Upper lobe of left lung (tissue), 6 donors: Measurements from ENCODE around the gene SDE2. TPM values are rescaled to one million over a fixed set of nuclear protein-coding genes. Genes with fewer than 3 reads are reported as not detected.

Experiments
- ATAC-seq, 2 donors: fragments of 200-7000 bp; cut with Tn5 transposase; one replicate each; pipeline ENCODE4 v1.9.1; 2022; ENCODE audit warnings: mild to moderate bottlenecking in 2 of 2, moderate library complexity in 2 of 2; ENCODE audit not compliant: low FRiP score in 2 of 2
- DNase-seq, 2 donors: peaks; one replicate each; pipeline ENCODE4 v3.0.0-alpha.2; 2019 to 2020
- H3K27ac ChIP-seq, 4 donors: fragments of 200-600 bp; sonication (generic); one replicate each; pipeline ENCODE4 v1.5.1; 2016 to 2019
- H3K27me3 ChIP-seq, 4 donors: fragments of 200-600 bp; sonication (generic); one replicate each; pipeline ENCODE4 v1.5.1; 2017 to 2019
- H3K36me3 ChIP-seq, 4 donors: fragments of 200-600 bp; sonication (generic); one replicate each; pipeline ENCODE4 v1.5.1; 2016 to 2019
- H3K4me1 ChIP-seq, 4 donors: fragments of 200-600 bp; sonication (generic); one replicate each; pipeline ENCODE4 v1.5.1; 2018 to 2019
- H3K4me3 ChIP-seq, 4 donors: fragments of 200-600 bp; sonication (generic); one replicate each; pipeline ENCODE4 v1.5.1; 2017 to 2019; ENCODE audit warnings: mild to moderate bottlenecking in 2 of 4, moderate library complexity in 1 of 4
- H3K9me3 ChIP-seq, 4 donors: fragments of 200-600 bp; sonication (generic); one replicate each; pipeline ENCODE4 v1.5.1; 2018 to 2019
- EP300 ChIP-seq, 4 donors: sonication (generic); formaldehyde crosslinking; IDR thresholded peaks; one replicate each; pipeline ENCODE4 v1.5.1; 2017; ENCODE audit warnings: antibody characterized with exemption in 4 of 4, control low read depth in 2 of 4
- POLR2A ChIP-seq, 4 donors: fragments of 450-650 bp; IDR thresholded peaks; one replicate each; pipeline ENCODE4 v1.5.1; 2016 to 2017; ENCODE audit warnings: antibody characterized with exemption in 4 of 4, mild to moderate bottlenecking in 2 of 4
- POLR2AphosphoS5 ChIP-seq, 2 donors: sonication (generic); formaldehyde crosslinking; IDR thresholded peaks; one replicate each; pipeline ENCODE4 v1.5.1; 2017; ENCODE audit warnings: antibody characterized with exemption in 2 of 2
- WGBS, 2 donors: methylation state at CpG; one replicate each; pipeline ENCODE4 v1.1.5; 2017 to 2018; 5-methylcytosine and 5-hydroxymethylcytosine counted together
- total RNA-seq, 6 donors: library from RNA; depleted of rRNA in 4 of 6; stranded (reverse); fragments of >200 nt in 4 of 6; gene quantifications; one replicate each; pipeline versions ENCODE4 v1.1.0 to v1.2.1, GENCODE V29; 2016 to 2021
- TF ChIP-seq, protein P1 (sequence below), 6 experiments: fragments of 450-650 bp in 4 of 6; fragments of 200-600 bp in 2 of 6; sonication (generic) in 2 of 6; IDR thresholded peaks; one replicate each; pipeline ENCODE4 v1.5.1; 2016 to 2019; ENCODE audit warnings: antibody characterized with exemption in 6 of 6
- donor health status: DM: no; HTN: no; CAD: no; lungs with moderate emphysema.
- donor health status: DM: no; HTN: yes; CAD: no; lungs with severe emphysema.

SDE2 gene
- total RNA-seq, 6 donors from 2014 or later: 12.1 to 27.8 (median 18.3) TPM

DNA sequence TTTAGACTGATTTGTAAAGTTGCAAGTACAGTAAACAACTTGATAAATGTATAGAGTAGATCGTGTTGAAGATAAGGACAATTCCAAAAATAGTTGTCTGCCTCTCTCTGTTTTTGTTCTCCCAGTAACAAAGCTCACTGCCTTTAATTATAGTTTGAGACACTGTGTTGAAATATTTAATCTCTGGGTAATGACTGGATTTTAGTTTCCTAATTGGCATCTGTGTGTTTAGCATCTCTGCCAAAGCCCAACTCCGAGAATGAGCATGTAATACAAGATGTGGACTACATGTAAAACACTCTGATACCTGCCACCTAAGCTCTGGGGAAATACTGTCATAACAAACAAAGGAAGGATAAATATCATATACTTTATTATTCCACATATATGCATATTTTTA lies 27.7 kb upstream of the SDE2 start:
- TF ChIP-seq POLR2AphosphoS5 (IDR thresholded peaks at IDR 0.05) (no peak), POLR2A (IDR thresholded peaks at IDR 0.05) (no peak), EP300 (IDR thresholded peaks at IDR 0.05) (no peak)
- TF ChIP-seq, protein P1, sequence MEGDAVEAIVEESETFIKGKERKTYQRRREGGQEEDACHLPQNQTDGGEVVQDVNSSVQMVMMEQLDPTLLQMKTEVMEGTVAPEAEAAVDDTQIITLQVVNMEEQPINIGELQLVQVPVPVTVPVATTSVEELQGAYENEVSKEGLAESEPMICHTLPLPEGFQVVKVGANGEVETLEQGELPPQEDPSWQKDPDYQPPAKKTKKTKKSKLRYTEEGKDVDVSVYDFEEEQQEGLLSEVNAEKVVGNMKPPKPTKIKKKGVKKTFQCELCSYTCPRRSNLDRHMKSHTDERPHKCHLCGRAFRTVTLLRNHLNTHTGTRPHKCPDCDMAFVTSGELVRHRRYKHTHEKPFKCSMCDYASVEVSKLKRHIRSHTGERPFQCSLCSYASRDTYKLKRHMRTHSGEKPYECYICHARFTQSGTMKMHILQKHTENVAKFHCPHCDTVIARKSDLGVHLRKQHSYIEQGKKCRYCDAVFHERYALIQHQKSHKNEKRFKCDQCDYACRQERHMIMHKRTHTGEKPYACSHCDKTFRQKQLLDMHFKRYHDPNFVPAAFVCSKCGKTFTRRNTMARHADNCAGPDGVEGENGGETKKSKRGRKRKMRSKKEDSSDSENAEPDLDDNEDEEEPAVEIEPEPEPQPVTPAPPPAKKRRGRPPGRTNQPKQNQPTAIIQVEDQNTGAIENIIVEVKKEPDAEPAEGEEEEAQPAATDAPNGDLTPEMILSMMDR (IDR thresholded peaks at IDR 0.05): no peak
- H3K27ac ChIP-seq: no peak overlapping the region
- no peaks in the 10 kb centered on the region for H3K27me3 ChIP-seq
- H3K9me3 ChIP-seq: no peaks in the 10 kb centered on the region
- H3K36me3 ChIP-seq: no peaks in the 10 kb centered on the region
- no peak overlapping the region for H3K4me3 ChIP-seq
- ATAC-seq: no peak
- WGBS, 2 donors: 57 to 64% methylated on average over 2 of the region's 2 CpGs
- H3K4me1 ChIP-seq: peaks cover 0 to 7% (median 0%) of the 10 kb centered on the region in 4 donors
- DNase-seq: no peak

DNA sequence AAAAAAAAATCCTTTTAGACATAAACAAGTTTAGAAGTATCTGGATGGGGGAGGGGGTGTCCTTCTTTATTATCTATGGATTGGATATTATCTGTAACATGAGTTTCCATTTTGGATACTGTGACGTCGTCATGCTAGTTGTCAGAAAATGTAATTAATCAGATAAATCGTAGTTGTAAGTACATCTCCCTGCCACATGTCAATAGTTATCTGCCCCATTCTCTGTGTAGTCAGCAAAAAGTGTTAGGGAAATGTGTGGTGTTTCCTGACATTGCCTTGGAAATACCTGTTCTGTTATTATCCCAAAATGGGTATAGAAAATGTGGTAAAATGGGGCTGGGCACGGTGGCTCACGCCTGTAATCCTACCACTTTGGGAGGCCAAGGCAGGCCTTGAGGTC lies 24.6 kb upstream of the SDE2 start:
- ATAC-seq: no peak
- WGBS, 2 donors: 89 to 91% methylated on average over 5 of the region's 5 CpGs

DNA sequence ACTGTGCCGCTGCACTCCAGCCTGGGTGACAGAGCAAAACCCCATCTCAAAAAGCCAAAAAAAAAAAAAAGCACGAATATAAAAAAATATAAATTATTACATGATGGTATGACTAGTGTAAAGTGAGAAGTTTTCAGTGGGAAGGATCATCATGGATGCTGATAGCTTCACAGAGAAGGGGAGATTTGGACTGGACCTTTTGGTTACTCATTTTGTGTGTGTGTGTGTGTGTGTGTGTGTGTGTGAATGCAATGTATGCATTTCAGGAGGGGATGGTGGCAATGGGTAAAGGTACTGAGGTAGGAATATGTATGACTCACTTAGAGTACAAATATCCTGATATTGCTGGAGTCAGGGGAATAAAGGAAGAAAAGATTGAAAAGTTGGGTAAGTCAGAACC lies 22.7 kb upstream of the SDE2 start:
- Histone ChIP-seq H3K4me3 (no peak overlapping the region), H3K4me1 (no peaks in the 10 kb centered on the region), H3K27me3 (no peaks in the 10 kb centered on the region), H3K9me3 (no peaks in the 10 kb centered on the region), H3K36me3 (no peaks in the 10 kb centered on the region), H3K27ac (no peak overlapping the region)
- no peak for DNase-seq
- TF ChIP-seq POLR2AphosphoS5 (IDR thresholded peaks at IDR 0.05) (no peak), POLR2A (IDR thresholded peaks at IDR 0.05) (no peak), EP300 (IDR thresholded peaks at IDR 0.05) (no peak)
- TF ChIP-seq, protein P1 (IDR thresholded peaks at IDR 0.05): no peak
- no peak for ATAC-seq
- WGBS, 2 donors: 17 to 66% methylated on average over 2 of the region's 2 CpGs

More for the DNA sequence above, 24.6 kb upstream of the SDE2 start:
- Histone ChIP-seq H3K36me3 (no peaks in the 10 kb centered on the region), H3K27ac (no peak overlapping the region), H3K27me3 (no peaks in the 10 kb centered on the region), H3K4me1 (no peaks in the 10 kb centered on the region), H3K9me3 (no peaks in the 10 kb centered on the region), H3K4me3 (no peak overlapping the region)
- DNase-seq: no peak
- TF ChIP-seq, protein P1 (IDR thresholded peaks at IDR 0.05): no peak
- TF ChIP-seq POLR2AphosphoS5 (IDR thresholded peaks at IDR 0.05) (no peak), EP300 (IDR thresholded peaks at IDR 0.05) (no peak), POLR2A (IDR thresholded peaks at IDR 0.05) (no peak)

DNA sequence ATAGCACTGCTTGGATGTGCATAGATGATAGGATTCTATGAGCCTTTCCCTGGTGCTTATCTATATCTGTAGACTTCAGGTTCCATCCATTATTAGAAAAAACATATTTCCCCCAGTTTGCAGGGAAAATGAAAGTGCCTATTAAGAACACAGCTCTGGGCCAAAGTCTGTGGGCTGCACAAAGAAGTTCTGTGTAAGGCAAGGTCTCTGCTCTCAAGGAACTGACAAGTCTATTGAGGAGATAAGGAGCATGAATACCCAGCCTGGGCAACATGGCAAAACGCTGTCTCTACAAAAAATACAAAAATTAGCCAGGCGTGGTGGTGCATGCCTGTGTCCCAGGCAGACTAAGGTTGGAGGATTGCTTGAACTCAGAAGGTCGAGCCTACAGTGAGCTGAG lies 22.3 kb upstream of the SDE2 start:
- Histone ChIP-seq H3K27me3 (no peaks in the 10 kb centered on the region), H3K4me1 (no peaks in the 10 kb centered on the region), H3K36me3 (no peaks in the 10 kb centered on the region), H3K27ac (no peak overlapping the region), H3K4me3 (no peak overlapping the region), H3K9me3 (no peaks in the 10 kb centered on the region)
- ATAC-seq (no peak), DNase-seq (no peak)
- TF ChIP-seq POLR2A (IDR thresholded peaks at IDR 0.05): no peak
- no peak for TF ChIP-seq POLR2AphosphoS5 (IDR thresholded peaks at IDR 0.05)
- no peak for TF ChIP-seq EP300 (IDR thresholded peaks at IDR 0.05)
- TF ChIP-seq, protein P1 (IDR thresholded peaks at IDR 0.05): no peak
- 50 to 60% methylated on average over 3 of the region's 3 CpGs for WGBS, 2 donors

DNA sequence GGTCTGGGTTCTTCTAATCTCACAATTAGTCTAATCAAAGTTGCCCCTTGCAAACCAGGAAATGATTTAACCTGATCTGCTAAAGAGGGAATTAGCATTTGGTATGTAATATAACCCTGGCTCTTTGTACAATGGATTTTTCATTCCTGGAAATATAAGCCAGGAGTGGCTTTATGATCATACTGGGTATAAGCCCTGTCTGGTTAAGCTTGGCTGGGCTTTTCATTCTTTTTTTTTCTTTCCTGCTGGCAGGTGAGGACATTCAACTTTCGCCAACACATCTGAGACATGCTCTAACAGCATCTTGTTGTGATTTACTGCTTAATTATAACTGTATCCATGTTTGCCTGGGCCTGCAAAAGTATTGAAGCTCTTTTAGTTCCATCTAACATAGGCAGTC lies 20.4 kb upstream of the SDE2 start:
- no peaks in the 10 kb centered on the region for H3K4me1 ChIP-seq
- no peaks in the 10 kb centered on the region for H3K36me3 ChIP-seq
- ATAC-seq (no peak), DNase-seq (no peak)
- no peaks in the 10 kb centered on the region for H3K27me3 ChIP-seq
- no peaks in the 10 kb centered on the region for H3K9me3 ChIP-seq
- no peak overlapping the region for H3K4me3 ChIP-seq
- TF ChIP-seq POLR2AphosphoS5 (IDR thresholded peaks at IDR 0.05): no peak
- no peak for TF ChIP-seq POLR2A (IDR thresholded peaks at IDR 0.05)
- TF ChIP-seq, protein P1 (IDR thresholded peaks at IDR 0.05): no peak
- no peak for TF ChIP-seq EP300 (IDR thresholded peaks at IDR 0.05)
- no peak overlapping the region for H3K27ac ChIP-seq
- WGBS, 2 donors: 90 to 100% methylated on average over 1 of the region's 1 CpG
